Neural cell (in vitro differentiated cells): ENCODE data around the gene PHACTR3. TPM values are rescaled to one million over a fixed set of nuclear protein-coding genes. Genes with fewer than 3 reads are reported as not detected.

Experiments used
- H2AFZ ChIP-seq: fragments of 200-600, 300-800 bp; sonication (generic), shearing (Covaris generic); 2 replicates; pipeline ENCODE4 v1.6.0; 2014; ENCODE audit warnings: low read depth, mild to moderate bottlenecking, antibody characterized with exemption, low read length, moderate library complexity
- H3F3A ChIP-seq: fragments of 200-600 bp; shearing (Covaris generic); 2 replicates; pipeline ENCODE4 v1.6.1; 2016; ENCODE audit warnings: mild to moderate bottlenecking, moderate library complexity, mixed read lengths, antibody characterized with exemption, low read length; ENCODE audit not compliant: insufficient read depth, poor library complexity, severe bottlenecking
- H3K27ac ChIP-seq: fragments of 200-600, 300-800 bp; sonication (generic), shearing (Covaris generic); 2 replicates; pipeline ENCODE4 v1.5.1; 2014; ENCODE audit warnings: mild to moderate bottlenecking, low read length, moderate library complexity
- H3K27me3 ChIP-seq: fragments of 300-800, 200-600 bp; sonication (generic), shearing (Covaris generic); 2 replicates; pipeline ENCODE4 v1.6.0; 2014; ENCODE audit warnings: mild to moderate bottlenecking, low read depth, low read length, moderate library complexity; ENCODE audit not compliant: insufficient read depth
- H3K36me3 ChIP-seq: fragments of 300-800, 200-600 bp; sonication (generic), shearing (Covaris generic); 2 replicates; pipeline ENCODE4 v1.5.1; 2014; ENCODE audit warnings: mild to moderate bottlenecking, antibody characterized with exemption, low read length, moderate library complexity; ENCODE audit not compliant: insufficient read depth
- H3K4me2 ChIP-seq: fragments of 300-800, 200-600 bp; sonication (generic), shearing (Covaris generic); 2 replicates; pipeline ENCODE4 v1.6.0; 2014; ENCODE audit warnings: mild to moderate bottlenecking, low read length
- H3K4me3 ChIP-seq: fragments of 300-800, 200-600 bp; sonication (generic), shearing (Covaris generic); 2 replicates; pipeline ENCODE4 v1.5.1; 2014; ENCODE audit warnings: mild to moderate bottlenecking, low read length, moderate library complexity
- H3K79me2 ChIP-seq: fragments of 200-600 bp; shearing (Covaris generic); replicated peaks from 2 replicates; pipeline ENCODE4 v1.6.0; 2014; ENCODE audit warnings: mild to moderate bottlenecking, low read length, moderate library complexity; ENCODE audit not compliant: insufficient read depth
- H3K9ac ChIP-seq: fragments of 300-800, 200-600 bp; sonication (generic), shearing (Covaris generic); 2 replicates; pipeline ENCODE4 v1.6.1; 2016; ENCODE audit warnings: mild to moderate bottlenecking, low read length, mixed read lengths
- H3K9me2 ChIP-seq: fragments of 200-600 bp; shearing (Covaris generic); 2 replicates; pipeline ENCODE4 v1.6.1; 2016; ENCODE audit warnings: mild to moderate bottlenecking, low read length, mixed read lengths; ENCODE audit not compliant: insufficient read depth
- H3K9me3 ChIP-seq: fragments of 200-600, 300-800 bp; sonication (generic), shearing (Covaris generic); 2 replicates; pipeline ENCODE4 v1.6.1; 2016; ENCODE audit warnings: mild to moderate bottlenecking, mixed run types, low read length, moderate library complexity, mixed read lengths
- H4K20me1 ChIP-seq: fragments of 200-600 bp; shearing (Covaris generic); 2 replicates; pipeline ENCODE4 v1.6.1; 2016; ENCODE audit warnings: mild to moderate bottlenecking, mixed run types; ENCODE audit not compliant: insufficient read depth
- EP300 ChIP-seq: fragments of 450-650 bp; conservative IDR thresholded peaks from 2 replicates; pipeline ENCODE4 v1.6.1; 2014; ENCODE audit warnings: antibody characterized with exemption, mild to moderate bottlenecking, moderate library complexity; ENCODE audit not compliant: poor library complexity, severe bottlenecking
- EZH2 ChIP-seq: fragments of 200-600, 300-800 bp; shearing (Covaris generic), sonication (generic); IDR thresholded peaks from 2 replicates; pipeline ENCODE4 v1.6.1; 2014; ENCODE audit warnings: antibody characterized with exemption, low read length, borderline replicate concordance, mild to moderate bottlenecking; ENCODE audit not compliant: insufficient read depth, poor library complexity, severe bottlenecking
- MXI1 ChIP-seq: fragments of 450-650 bp; conservative IDR thresholded peaks from 2 replicates; pipeline ENCODE4 v1.6.1; 2014; ENCODE audit warnings: antibody characterized with exemption, mild to moderate bottlenecking; ENCODE audit not compliant: poor library complexity, severe bottlenecking
- POLR2AphosphoS5 ChIP-seq: IDR thresholded peaks from 2 replicates; pipeline ENCODE4 v1.6.1; 2012
- RAD21 ChIP-seq: fragments of 450-650 bp; conservative IDR thresholded peaks from 2 replicates; pipeline ENCODE4 v1.6.1; 2014; ENCODE audit warnings: antibody characterized with exemption, mild to moderate bottlenecking, moderate library complexity
- SMC3 ChIP-seq: fragments of 450-650 bp; conservative IDR thresholded peaks from 2 replicates; pipeline ENCODE4 v1.6.1; 2014; ENCODE audit warnings: antibody characterized with exemption, mild to moderate bottlenecking, moderate library complexity; ENCODE audit not compliant: poor library complexity
- TAF1 ChIP-seq: IDR thresholded peaks from 2 replicates; pipeline ENCODE4 v1.6.1; 2012; ENCODE audit warnings: low read depth
- polyA plus RNA-seq: library from polyadenylated mRNA; depleted of rRNA; stranded (reverse); fragments of >200 nt; gene quantifications from 2 replicates; pipeline ENCODE4 v1.2.3, GENCODE V29; 2014
- TF ChIP-seq, protein P1 (sequence below): fragments of 450-650 bp; IDR thresholded peaks from 2 replicates; pipeline ENCODE4 v1.5.1; 2014; ENCODE audit warnings: antibody characterized with exemption, mild to moderate bottlenecking, moderate library complexity; ENCODE audit not compliant: poor library complexity, severe bottlenecking
- TF ChIP-seq, protein P2 (sequence below): IDR thresholded peaks from 2 replicates; pipeline ENCODE4 v1.6.1; 2012; ENCODE audit warnings: borderline replicate concordance

The PHACTR3 gene
- polyA plus RNA-seq, 1 donor from 2014 or later: 1.3 TPM

- H4K20me1 ChIP-seq: no peaks in the 10 kb centered on the region
- H3K36me3 ChIP-seq: no peaks in the 10 kb centered on the region
- TF ChIP-seq POLR2AphosphoS5 (no peak), MXI1 (no peak), RAD21 (no peak), TAF1 (no peak), EP300 (no peak), SMC3 (no peak), EZH2 (no peak)
- TF ChIP-seq, protein P1, sequence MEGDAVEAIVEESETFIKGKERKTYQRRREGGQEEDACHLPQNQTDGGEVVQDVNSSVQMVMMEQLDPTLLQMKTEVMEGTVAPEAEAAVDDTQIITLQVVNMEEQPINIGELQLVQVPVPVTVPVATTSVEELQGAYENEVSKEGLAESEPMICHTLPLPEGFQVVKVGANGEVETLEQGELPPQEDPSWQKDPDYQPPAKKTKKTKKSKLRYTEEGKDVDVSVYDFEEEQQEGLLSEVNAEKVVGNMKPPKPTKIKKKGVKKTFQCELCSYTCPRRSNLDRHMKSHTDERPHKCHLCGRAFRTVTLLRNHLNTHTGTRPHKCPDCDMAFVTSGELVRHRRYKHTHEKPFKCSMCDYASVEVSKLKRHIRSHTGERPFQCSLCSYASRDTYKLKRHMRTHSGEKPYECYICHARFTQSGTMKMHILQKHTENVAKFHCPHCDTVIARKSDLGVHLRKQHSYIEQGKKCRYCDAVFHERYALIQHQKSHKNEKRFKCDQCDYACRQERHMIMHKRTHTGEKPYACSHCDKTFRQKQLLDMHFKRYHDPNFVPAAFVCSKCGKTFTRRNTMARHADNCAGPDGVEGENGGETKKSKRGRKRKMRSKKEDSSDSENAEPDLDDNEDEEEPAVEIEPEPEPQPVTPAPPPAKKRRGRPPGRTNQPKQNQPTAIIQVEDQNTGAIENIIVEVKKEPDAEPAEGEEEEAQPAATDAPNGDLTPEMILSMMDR: no peak
- TF ChIP-seq, protein P2, sequence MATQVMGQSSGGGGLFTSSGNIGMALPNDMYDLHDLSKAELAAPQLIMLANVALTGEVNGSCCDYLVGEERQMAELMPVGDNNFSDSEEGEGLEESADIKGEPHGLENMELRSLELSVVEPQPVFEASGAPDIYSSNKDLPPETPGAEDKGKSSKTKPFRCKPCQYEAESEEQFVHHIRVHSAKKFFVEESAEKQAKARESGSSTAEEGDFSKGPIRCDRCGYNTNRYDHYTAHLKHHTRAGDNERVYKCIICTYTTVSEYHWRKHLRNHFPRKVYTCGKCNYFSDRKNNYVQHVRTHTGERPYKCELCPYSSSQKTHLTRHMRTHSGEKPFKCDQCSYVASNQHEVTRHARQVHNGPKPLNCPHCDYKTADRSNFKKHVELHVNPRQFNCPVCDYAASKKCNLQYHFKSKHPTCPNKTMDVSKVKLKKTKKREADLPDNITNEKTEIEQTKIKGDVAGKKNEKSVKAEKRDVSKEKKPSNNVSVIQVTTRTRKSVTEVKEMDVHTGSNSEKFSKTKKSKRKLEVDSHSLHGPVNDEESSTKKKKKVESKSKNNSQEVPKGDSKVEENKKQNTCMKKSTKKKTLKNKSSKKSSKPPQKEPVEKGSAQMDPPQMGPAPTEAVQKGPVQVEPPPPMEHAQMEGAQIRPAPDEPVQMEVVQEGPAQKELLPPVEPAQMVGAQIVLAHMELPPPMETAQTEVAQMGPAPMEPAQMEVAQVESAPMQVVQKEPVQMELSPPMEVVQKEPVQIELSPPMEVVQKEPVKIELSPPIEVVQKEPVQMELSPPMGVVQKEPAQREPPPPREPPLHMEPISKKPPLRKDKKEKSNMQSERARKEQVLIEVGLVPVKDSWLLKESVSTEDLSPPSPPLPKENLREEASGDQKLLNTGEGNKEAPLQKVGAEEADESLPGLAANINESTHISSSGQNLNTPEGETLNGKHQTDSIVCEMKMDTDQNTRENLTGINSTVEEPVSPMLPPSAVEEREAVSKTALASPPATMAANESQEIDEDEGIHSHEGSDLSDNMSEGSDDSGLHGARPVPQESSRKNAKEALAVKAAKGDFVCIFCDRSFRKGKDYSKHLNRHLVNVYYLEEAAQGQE: no peak
- no peaks in the 10 kb centered on the region for H3K27me3 ChIP-seq
- no peak overlapping the region for H3K4me2 ChIP-seq
- H3F3A ChIP-seq: no peaks in the 10 kb centered on the region
- H3K79me2 ChIP-seq: no peaks in the 10 kb centered on the region
- no peak overlapping the region for H3K27ac ChIP-seq
- no peak overlapping the region for H3K9ac ChIP-seq
- H3K9me3 ChIP-seq: no peaks in the 10 kb centered on the region
- no peaks in the 10 kb centered on the region for H3K9me2 ChIP-seq
- no peak overlapping the region for H3K4me3 ChIP-seq
- no peak overlapping the region for H2AFZ ChIP-seq
These were observed 235.1 kb downstream of the PHACTR3 start for GRCh38 chr20:59839400-59839799.

DNA sequence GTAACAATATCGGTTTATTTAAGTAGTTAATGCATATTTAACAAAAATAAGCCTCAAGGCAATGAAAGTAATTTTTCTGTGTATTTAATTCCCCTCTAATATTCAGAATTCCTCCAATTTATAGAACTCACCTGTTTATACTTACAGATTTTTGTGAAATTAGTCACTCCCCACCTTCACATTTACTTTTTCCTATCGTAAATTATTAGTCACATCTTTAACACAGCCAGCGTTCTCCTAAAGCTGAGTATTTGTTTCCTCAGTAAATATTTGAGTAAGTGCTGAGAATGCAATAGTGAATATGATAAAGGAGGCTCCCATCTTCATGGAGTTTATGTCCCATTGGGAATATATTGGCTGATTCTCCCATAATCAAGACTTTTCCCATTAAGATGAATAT, 241.1 kb downstream of the PHACTR3 start:
- Histone ChIP-seq H3K27me3 (no peaks in the 10 kb centered on the region), H3K27ac (no peak overlapping the region), H3K9me2 (no peaks in the 10 kb centered on the region), H3K79me2 (no peaks in the 10 kb centered on the region), H3K4me3 (no peak overlapping the region), H2AFZ (no peak overlapping the region), H3K9ac (no peak overlapping the region), H3K36me3 (no peaks in the 10 kb centered on the region), H3K9me3 (no peaks in the 10 kb centered on the region), H3F3A (no peaks in the 10 kb centered on the region), H4K20me1 (no peaks in the 10 kb centered on the region), H3K4me2 (no peak overlapping the region)
- TF ChIP-seq TAF1 (no peak), MXI1 (no peak), EP300 (no peak)
- TF ChIP-seq, protein P2: no peak
